NCI-H1105 treated with DMSO at 0.1 percent for 48 hours (cell line): ENCODE measurements around the gene PCP2.

Source experiments
- DNase-seq: peaks from one replicate; lab custom pipeline; 2025; lab: John Stamatoyannopoulos, UW

PCP2 gene

GRCh38 chr19:7638802-7639465 is 5.4 kb upstream of the PCP2 start:
- no peak for DNase-seq

- DNase-seq, result no peak
These were observed 4.1 kb upstream of the PCP2 start for GRCh38 chr19:7637374-7638256.

- DNase-seq, result peak; percentile 79
These were observed 3.3 kb upstream of the PCP2 start, which contains the start of gene STXBP2 for GRCh38 chr19:7636691-7637373. Gene STXBP2 (plus strand): TSS chr19:7637110. CDS start chr19:7637150, 40 bp downstream.

DNA sequence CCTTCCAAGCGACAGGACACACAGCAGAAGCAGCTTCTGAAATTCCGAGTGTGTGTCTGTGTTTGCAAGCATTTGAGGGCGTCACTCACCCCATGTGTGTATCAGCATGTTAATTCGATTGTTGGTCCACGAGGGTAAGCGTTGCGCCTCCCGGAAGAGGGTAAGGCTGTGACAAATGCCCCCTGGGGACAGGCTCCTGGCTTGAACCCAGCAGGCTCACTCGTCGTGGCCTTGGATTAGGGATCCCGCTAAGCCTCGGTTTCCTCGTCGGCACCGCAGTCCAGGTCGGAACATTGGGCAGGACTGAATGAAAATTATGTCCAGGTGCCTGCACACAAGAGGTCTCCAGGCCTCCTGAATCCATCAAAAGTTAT is 2.8 kb upstream of the PCP2 start:
- DNase-seq, result no peak

DNA sequence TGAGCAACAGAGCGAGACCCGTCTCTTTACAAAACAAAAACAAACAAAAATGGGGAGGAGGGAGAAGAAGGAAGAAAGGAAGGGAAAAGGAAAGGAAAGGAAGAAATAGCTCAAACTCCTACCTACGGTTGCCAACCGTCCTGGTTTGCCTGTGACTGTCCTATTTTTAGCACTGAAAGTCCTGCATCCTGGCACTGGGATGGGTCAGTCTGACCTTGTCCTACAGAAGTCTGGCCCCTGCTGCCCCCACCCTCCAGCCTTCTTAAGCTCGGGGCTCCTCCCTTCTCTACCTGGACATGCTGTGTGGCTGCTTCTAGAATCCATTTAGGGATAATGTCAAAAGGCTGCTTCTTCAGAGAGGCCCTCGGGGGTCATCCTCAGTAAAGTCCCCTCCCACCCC is 2.2 kb upstream of the PCP2 start:
- DNase-seq, result no peak

DNA sequence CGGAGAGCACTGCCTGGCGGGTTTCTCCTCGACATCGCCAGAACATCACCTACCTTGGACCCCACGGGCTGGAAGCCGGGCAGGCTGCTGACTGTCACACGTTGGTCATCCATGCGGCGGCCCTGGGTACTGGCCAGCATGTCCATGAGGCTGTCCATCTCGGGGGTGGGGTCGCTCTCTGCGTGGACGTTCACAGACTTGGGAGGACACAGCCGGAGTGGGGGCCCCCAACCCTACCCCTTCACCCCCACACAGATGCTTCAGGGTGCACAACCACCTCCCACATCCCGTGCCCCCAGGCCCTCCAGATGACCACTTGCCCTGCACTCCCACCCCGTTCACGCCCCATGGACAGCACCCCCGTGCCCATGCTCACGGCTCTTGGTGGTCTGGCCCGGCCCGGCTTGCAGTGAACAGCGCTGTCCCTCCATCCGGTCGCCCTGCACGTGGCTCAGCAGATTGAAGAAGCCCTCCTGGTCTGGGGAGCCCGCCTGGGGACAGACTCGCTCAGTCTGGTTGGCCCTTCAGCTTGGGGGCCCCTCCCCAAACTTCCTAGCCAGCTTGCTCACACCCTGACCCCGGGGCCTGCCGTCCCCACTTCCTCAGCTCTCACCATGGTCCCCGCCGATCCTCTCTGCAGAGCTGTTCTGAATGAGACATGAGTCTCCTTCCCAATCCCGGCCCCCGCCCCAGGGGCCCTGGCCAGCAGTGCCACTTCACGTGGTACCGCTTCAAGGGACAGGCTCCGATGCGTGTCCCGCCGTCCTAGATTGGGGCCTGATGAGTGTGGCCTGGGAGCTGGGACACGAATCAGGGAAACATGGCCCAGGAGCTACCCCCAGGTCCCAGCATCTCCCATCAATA is 947 bp downstream of the PCP2 start:
- no peak for DNase-seq

DNA sequence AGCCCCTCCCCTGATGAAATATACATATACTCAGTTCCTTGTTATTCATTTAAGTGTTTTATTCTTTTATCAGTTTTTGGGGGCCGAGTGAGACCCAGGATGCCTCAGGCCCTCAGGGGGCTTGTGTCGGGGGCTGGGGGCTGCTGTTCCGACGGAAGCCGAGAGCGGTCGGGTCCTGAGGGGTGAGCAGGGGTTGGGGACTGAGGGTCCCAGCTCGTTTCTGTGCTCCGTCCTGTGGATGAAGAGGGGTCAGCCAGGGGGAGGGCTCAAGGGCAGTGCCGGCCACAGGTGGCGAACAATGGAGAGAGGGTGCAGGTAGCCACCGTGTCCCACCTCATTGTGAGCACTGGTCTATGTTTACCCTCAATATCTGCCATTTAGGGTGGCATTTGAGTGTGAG is 1.9 kb downstream of the PCP2 start:
- DNase-seq, result no peak

GRCh38 chr19:7629347-7630054 is 4.0 kb downstream of the PCP2 start, which contains the start of the genes PET100 and XAB2:
Gene PET100 (plus strand): TSS chr19:7629793. CDS start chr19:7629834, 41 bp downstream.
Gene XAB2 (minus strand): TSS chr19:7629545. CDS start chr19:7629527, 18 bp downstream.
- peak; percentile 99 for DNase-seq

DNA sequence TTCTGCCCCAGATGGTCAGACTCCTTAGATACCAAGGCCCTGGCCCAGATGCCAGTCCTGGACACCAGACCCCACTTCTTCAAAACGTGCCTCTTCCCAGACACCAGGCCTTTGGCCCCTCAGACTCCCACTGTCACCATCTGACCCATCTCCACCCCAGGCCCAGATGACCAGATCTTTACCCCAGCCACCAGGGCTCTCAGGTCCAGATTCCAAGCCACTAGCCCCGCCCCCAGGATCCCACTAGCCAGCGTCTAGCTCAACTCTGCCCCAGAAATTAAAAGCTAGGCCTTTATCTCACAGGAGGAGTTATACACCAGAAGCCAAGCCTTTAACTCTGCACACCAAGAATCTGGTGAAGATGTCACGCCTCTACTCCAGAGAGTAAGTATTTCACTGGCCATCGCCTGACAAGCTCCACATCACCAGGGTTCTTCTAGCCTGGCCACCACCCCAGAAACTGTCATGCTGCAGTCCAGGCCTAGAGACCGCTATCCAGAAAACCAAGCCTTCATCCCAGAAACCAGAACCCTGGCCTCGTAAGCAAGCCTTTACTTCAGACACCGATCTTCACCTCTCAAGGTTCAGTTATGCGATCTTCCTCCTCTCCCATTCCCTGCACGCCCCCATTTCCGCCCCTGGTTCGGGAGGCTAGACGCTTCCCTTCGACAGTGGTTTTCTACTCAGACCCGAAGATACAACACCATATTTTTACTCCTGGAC is 4.8 kb downstream of the PCP2 start:
- no peak for DNase-seq

DNA sequence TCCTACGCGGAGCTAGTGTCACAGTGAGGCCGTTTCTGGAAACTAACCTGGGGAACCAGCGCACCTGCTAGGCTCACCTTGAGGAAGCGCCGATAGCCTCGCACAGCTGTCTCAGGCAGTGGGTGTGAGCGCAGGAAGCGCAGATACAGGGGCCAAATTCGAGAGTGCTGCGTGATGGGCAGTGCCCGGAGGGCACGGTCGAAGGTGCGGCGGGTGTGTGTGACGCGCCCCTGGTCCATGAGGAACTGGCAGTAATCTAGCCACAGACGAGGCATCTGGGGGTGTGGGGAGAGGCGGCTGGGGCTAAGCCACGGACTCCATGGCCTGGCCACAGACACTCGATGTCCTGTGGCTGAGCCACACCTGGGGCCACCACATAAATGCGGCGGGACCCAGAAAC is 6.4 kb downstream of the PCP2 start:
- DNase-seq, result no peak

GRCh38 chr19:7625763-7626372 is 7.7 kb downstream of the PCP2 start:
- DNase-seq, result no peak

DNA sequence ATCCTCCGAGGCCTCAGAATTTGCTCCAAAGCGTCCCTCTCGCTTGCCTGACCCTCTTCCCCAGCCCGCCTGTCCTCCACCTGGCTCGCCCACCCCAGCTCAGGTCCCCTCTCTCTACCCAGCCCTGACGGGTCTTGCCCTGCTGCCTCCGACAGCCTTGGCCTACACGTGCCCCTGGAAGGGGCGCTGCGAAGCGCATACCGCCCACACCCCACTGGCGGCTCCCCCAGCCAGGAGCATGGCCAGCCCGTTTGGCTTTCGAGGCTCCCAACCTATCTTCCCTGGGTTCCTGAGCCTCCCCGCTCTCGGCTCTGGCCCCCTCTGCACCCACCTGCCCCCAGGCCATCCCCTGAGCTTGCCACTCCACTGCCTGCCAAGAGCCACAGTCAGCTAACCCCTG is 8.7 kb downstream of the PCP2 start:
- no peak for DNase-seq

DNA sequence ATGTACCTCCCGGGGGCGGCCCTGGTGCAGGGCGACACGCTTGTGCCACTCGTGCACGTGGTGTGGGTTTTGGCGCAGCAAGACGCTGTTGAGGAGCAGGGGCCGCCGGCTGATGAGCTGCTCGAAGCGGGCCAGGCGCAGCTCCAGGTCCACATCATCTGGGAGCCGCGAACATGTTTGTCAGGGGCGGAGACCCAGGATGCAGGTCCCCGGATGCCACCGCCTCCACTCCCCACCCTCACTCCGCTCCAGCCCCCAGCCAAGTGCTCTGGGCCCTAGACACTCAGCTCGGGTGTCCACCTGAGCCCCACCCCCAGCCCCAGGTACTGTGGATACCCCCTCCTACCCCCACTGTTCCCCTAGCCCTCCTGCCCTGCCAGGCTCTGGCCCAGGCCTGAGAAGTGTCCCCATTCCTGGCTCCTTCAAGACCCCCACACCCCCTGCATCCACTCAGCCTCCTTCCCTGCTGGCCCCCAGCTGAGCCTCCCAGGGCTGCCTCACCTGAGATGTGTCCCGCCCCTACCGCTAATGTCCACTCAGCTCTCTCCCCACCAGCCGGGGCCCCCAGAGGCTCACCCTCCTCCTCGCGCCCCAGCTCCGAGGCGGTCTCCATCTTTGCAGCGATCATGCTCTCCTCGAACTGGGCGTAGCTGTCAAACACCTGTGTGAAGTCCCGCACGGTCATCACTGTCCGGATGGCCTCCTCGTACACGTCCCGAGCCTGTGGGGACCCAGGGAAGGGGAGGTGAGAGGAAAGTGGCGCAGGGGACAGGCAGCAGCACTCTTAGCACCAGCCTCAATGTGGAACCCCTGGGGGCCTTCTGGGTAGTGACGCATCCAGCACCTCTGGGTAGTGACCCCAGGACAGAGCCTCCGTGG is 9.6 kb downstream of the PCP2 start:
- DNase-seq, result no peak

GRCh38 chr19:7622933-7623685 is 10.4 kb downstream of the PCP2 start:
- DNase-seq, result no peak

GRCh38 chr19:7620442-7621412 is 12.8 kb downstream of the PCP2 start:
- no peak for DNase-seq

- no peak for DNase-seq
These were observed 13.7 kb downstream of the PCP2 start for GRCh38 chr19:7619671-7620441.
